Natural killer cell (primary cell): Measurements from ENCODE around the gene SNRNP70. TPM values are rescaled to one million over a fixed set of nuclear protein-coding genes. Genes with fewer than 3 reads are reported as not detected.

Experiments used
- ATAC-seq, 3 donors: fragments of 150-1000 bp in 2 of 3; fragments of 200-7000 bp in 1 of 3; cut with Tn5 transposase; 1 replicate in 1 of 3; 2 replicates in 2 of 3; pipeline ENCODE4 v1.10.0; 2021; ENCODE audit warnings: mild to moderate bottlenecking in 2 of 3, moderate library complexity in 2 of 3
- DNase-seq, 2 donors: peaks; one replicate each; pipeline versions ENCODE4 v3.0.0 to v3.0.0-alpha.2; 2013 to 2021; ENCODE audit warnings: mixed read lengths in 1 of 2
- H3K27ac ChIP-seq: one replicate; pipeline ENCODE4 v1.5.1; 2013; ENCODE audit warnings: mild to moderate bottlenecking, low read length
- H3K27me3 ChIP-seq: one replicate; pipeline ENCODE4 v1.6.1; 2013; ENCODE audit warnings: low read length; ENCODE audit not compliant: control insufficient read depth, insufficient read depth
- H3K36me3 ChIP-seq: one replicate; pipeline ENCODE4 v1.6.1; 2013; ENCODE audit warnings: low read length; ENCODE audit not compliant: control insufficient read depth, insufficient read depth
- H3K4me1 ChIP-seq: one replicate; pipeline ENCODE4 v1.6.1; 2013; ENCODE audit warnings: low read length; ENCODE audit not compliant: control insufficient read depth, insufficient read depth
- H3K4me3 ChIP-seq: one replicate; pipeline ENCODE4 v1.5.1; 2013; ENCODE audit warnings: low read length
- H3K9me3 ChIP-seq: one replicate; pipeline ENCODE4 v1.6.1; 2013; ENCODE audit warnings: low read length; ENCODE audit not compliant: control insufficient read depth, insufficient read depth
- H3K27ac Mint-ChIP-seq, 2 donors: one replicate each; pipeline ENCODE4 v1.8.0; 2022; ENCODE audit warnings: mild to moderate bottlenecking in 2 of 2, mixed read lengths in 2 of 2, moderate library complexity in 1 of 2
- H3K27me3 Mint-ChIP-seq, 2 donors: one replicate each; pipeline ENCODE4 v1.8.0; 2022; ENCODE audit warnings: low read depth in 2 of 2, mixed read lengths in 2 of 2
- H3K36me3 Mint-ChIP-seq: one replicate; pipeline ENCODE4 v1.8.0; 2022; ENCODE audit warnings: mixed read lengths
- H3K4me1 Mint-ChIP-seq, 2 donors: one replicate each; pipeline ENCODE4 v1.8.0; 2022; ENCODE audit warnings: mixed read lengths in 2 of 2
- H3K4me3 Mint-ChIP-seq: one replicate; pipeline ENCODE4 v1.8.0; 2022; ENCODE audit warnings: mild to moderate bottlenecking, moderate library complexity, mixed read lengths
- H3K9me3 Mint-ChIP-seq, 2 donors: one replicate each; pipeline ENCODE4 v1.8.0; 2022; ENCODE audit warnings: mixed read lengths in 2 of 2
- CTCF ChIP-seq: fragments of 200-600 bp; IDR thresholded peaks from one replicate; pipeline ENCODE4 v1.8.0; 2022; ENCODE audit warnings: antibody characterized with exemption
- WGBS: methylation state at CpG from one replicate; pipeline ENCODE4 v1.1.7; 2013; ENCODE audit warnings: missing lambda C conversion rate; ENCODE audit not compliant: insufficient coverage; 5-methylcytosine and 5-hydroxymethylcytosine counted together
- intact Hi-C: fragments of 100-400 bp; cut with micrococcal nuclease; formaldehyde crosslinking; loops from one replicate; pipeline ENCODE4 v1.14.2; 2022
- total RNA-seq, 4 donors: library from RNA; stranded (reverse); fragments of 120-200 nt in 1 of 4; gene quantifications; one replicate each; pipeline versions ENCODE4 v1.2.3 to v1.2.4, GENCODE V29; 2013 to 2022

SNRNP70 gene
- total RNA-seq, 3 donors from 2014 or later (not counting 1 experiment from before 2014, with no cell fraction given) = 244 to 312 (median 299) TPM

DNA sequence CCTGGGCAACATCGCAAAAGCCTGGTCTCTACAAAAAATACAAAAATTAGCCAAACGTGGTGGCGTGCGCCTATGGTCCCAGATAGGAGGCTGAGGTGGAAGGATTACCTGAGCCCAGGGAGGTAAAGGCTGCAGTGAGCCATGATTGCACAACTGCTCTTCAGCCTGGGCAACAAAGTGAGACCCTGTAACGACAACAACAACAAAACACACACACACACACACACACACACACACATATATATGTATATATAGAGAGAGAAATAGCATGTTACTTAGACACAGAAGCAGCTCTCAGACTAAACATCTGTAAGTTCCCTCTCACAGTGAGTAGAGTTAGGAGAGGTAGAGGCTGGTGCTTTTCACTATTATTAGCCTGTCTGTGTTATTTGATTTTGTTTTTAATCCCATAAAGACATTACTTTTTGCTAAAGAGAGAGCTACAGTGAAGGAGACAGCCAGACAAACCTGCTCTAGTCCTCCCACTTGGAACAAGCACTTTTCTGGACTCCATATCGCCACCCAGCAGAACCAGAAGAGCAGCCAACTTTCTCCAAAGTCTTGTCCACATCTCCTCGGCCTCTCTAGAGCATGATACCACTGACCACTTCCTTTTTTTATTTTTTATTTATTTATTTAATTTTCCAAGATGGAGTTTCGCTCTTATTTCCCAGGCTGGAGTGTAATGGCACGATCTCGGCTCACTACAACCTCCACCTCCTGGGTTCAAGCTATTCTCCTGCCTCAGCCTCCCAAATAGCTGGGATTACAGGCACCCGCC is 26.2 kb downstream of the SNRNP70 start:
- WGBS = 94% methylated on average over 10 of the region's 11 CpGs
- no peak overlapping the region for H3K27ac ChIP-seq
- ATAC-seq = no peak
- Mint-ChIP-seq H3K4me1 (peaks cover 20 to 34% of the 10 kb centered on the region in 2 donors), H3K27me3 (no peaks in the 10 kb centered on the region), H3K9me3 (no peaks in the 10 kb centered on the region), H3K4me3 (no peak overlapping the region), H3K36me3 (peaks cover 11% of the 10 kb centered on the region), H3K27ac (no peak overlapping the region)
- H3K4me3 ChIP-seq = no peak overlapping the region
- H3K4me1 ChIP-seq = peaks cover 17% of the 10 kb centered on the region
- no peaks in the 10 kb centered on the region for H3K9me3 ChIP-seq
- TF ChIP-seq CTCF = no peak
- H3K36me3 ChIP-seq = peaks cover 14% of the 10 kb centered on the region
- no peaks in the 10 kb centered on the region for H3K27me3 ChIP-seq
- intact Hi-C loops = no loop called here
- DNase-seq = no peak

DNA sequence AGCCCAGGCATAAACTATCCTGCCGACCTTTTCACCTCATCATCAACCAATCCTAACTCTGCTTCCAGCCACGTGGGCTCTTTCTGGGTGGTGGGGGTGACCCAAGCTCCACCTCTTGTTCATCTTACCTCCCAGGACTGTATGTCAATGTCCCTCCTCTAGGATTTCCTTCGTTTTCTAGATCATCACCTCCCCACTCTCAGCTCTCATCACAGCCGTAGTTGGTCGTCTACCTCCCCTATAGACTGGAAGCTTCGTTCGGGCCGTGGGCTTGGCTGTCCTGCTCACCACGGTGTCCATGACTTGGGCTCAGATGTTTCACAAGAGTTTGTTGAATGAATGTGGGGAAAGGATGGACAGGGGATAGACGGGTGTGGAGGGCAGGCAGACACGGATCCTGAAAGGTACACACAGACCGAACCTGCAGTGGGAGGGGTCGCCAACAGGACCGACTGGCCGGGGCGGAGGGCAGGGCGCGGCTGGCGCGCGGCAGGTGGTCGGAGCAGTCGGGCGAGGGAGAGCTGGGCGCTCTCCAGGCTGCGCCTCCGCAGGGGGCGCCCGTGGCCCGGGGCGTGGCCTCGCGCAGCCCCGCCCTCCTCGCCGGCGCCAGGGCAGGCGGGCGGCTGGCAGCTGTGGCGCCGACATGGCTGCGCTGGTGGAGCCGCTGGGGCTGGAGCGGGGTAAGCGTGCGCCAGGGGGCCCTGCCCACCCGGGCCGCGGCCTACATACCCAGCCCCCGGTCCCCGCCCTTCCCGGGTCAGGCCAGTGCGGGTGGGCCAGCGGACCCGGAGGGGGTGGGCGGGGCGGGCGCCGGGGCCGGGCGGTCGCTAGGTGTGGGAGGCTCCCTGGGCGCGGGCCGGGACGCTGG is 28.7 kb downstream of the SNRNP70 start, which contains the start of gene LIN7B:
Gene LIN7B (plus strand): TSS at position 609 of the 868 bp plus-strand sequence. CDS start 35 bp downstream, at position 644.
- DNase-seq = peak; percentile 84 to 92
- peak; percentile 76 for TF ChIP-seq CTCF
- peak within 1 kb of the TSS in 1 of 2 donors; percentile 86 for H3K27ac Mint-ChIP-seq
- peaks cover 30% of the 10 kb centered on the region for H3K4me1 ChIP-seq
- no peaks in the 10 kb centered on the region for H3K27me3 ChIP-seq
- no peaks in the 10 kb centered on the region for H3K9me3 Mint-ChIP-seq
- no peaks in the 10 kb centered on the region for H3K36me3 ChIP-seq
- peak within 1 kb of the TSS; percentile 53 for H3K4me3 ChIP-seq
- no peaks in the 10 kb centered on the region for H3K9me3 ChIP-seq
- peak within 1 kb of the TSS; percentile 89 for H3K4me3 Mint-ChIP-seq
- peaks cover 24 to 45% of the 10 kb centered on the region in 2 donors for H3K4me1 Mint-ChIP-seq
- under 1% methylated on average over 65 of the region's 66 CpGs for WGBS
- intact Hi-C loops = no loop called here
- H3K27ac ChIP-seq = no peak within 1 kb of the TSS
- ATAC-seq = peak; percentile 60 to 80 (median 67)
- no peaks in the 10 kb centered on the region for H3K27me3 Mint-ChIP-seq
- H3K36me3 Mint-ChIP-seq = no peaks in the 10 kb centered on the region

- H3K27ac ChIP-seq = no peak overlapping the region
- WGBS = 13% methylated on average over 68 of the region's 68 CpGs
- peaks cover 32% of the 10 kb centered on the region for H3K4me1 ChIP-seq
- H3K27me3 Mint-ChIP-seq = no peaks in the 10 kb centered on the region
- H3K36me3 ChIP-seq = no peaks in the 10 kb centered on the region
- no peaks in the 10 kb centered on the region for H3K36me3 Mint-ChIP-seq
- DNase-seq (peak in 1 of 2 donors; percentile 68), ATAC-seq (no peak)
- intact Hi-C loops = no loop called here
- peak overlapping the region; percentile 53 for H3K4me3 ChIP-seq
- no peak for TF ChIP-seq CTCF
- H3K4me1 Mint-ChIP-seq = peaks cover 24 to 47% of the 10 kb centered on the region in 2 donors
- no peaks in the 10 kb centered on the region for H3K27me3 ChIP-seq
- H3K9me3 ChIP-seq = no peaks in the 10 kb centered on the region
- H3K27ac Mint-ChIP-seq = no peak overlapping the region
- no peaks in the 10 kb centered on the region for H3K9me3 Mint-ChIP-seq
- H3K4me3 Mint-ChIP-seq = peak overlapping the region; percentile 89
Observed at GRCh38 chr19:49114630-49115363, 29.5 kb downstream of the SNRNP70 start.
